IMR-90 (cell line): Measurements from ENCODE around the gene NFYC. TPM values are rescaled to one million over a fixed set of nuclear protein-coding genes. Genes with fewer than 3 reads are reported as not detected.

Source experiments
- microRNA-seq, 2 experiments: library from miRNA; stranded (forward) in 1 of 2; unstranded in 1 of 2; fragments of 10-50 nt in 1 of 2; fragments of <30 nt in 1 of 2; gene quantifications in 1 of 2; microRNA quantifications in 1 of 2; one replicate each; pipeline versions ENCODE3 to v1.1.0; 2013 to 2020; ENCODE audit not compliant: insufficient read depth in 1 of 2, insufficient read length in 1 of 2, unreplicated experiment in 1 of 2
- polyA plus RNA-seq, 3 experiments: library from polyadenylated mRNA; depleted of rRNA; stranded (reverse); fragments of >200 nt; gene quantifications; 2 replicates each; pipeline ENCODE4 v1.2.3, GENCODE V29; 2012; ENCODE audit warnings: low replicate concordance in 1 of 3
- small RNA-seq, 5 experiments: library from RNA; depleted of rRNA; stranded (forward); fragments of <200 nt; gene quantifications; one replicate each; pipeline ENCODE3, GENCODE V24; 2012
- total RNA-seq: library from RNA; depleted of rRNA; stranded (reverse); fragments of >200 nt; gene quantifications from 2 replicates; pipeline ENCODE4 v1.2.3, GENCODE V29; 2012; rRNA removed

The NFYC gene
- total and polyA plus RNA-seq, 2 of the 4 experiments (the other 2 are of a cell fraction), result 45.2 to 62.2 TPM

Small RNA genes within 50 kb of the gene (microRNA-seq; reads per million reads assigned to microRNA genes)
- gene MIR30C1 (ENCODE audit: insufficient read depth in 1 of 2, insufficient read length in 1 of 2, unreplicated experiment in 1 of 2), result 14.5 to 25.2 reads per million in 2 experiments
- gene MIR30E (ENCODE audit: insufficient read depth in 1 of 2, insufficient read length in 1 of 2, unreplicated experiment in 1 of 2), result 4,276 to 19,502 reads per million in 2 experiments
- not detected for gene RN7SL326P (ENCODE audit: insufficient read depth, insufficient read length)

Small RNA genes within 50 kb of the gene (small RNA-seq; reads per million reads assigned to genes)
- 1.3 to 68.4 (median 52.4) reads per million in 5 experiments for gene MIR30C1
- 176 to 22,428 (median 15,834) reads per million in 5 experiments for gene MIR30E
- 0 reads per million in 5 experiments for gene RN7SL326P

Other genes starting within 250 kb of the NFYC start
- 6.8 and 8.1 TPM in 2 replicates for gene ZFP69B, start 241.2 kb upstream of the NFYC start, total RNA-seq
- gene ZFP69B, start 241.2 kb upstream of the NFYC start, polyA plus RNA-seq (2012; rRNA removed), result 2.2 and 3.1 TPM in 2 replicates
- gene ZFP69, start 214.4 kb upstream of the NFYC start, total RNA-seq, result 1.6 and 2.5 TPM in 2 replicates
- 1.2 TPM in 2 replicates for gene ZFP69, start 214.4 kb upstream of the NFYC start, polyA plus RNA-seq (2012; rRNA removed)
- 11.1 and 13.1 TPM in 2 replicates for gene EXO5, start 182.9 kb upstream of the NFYC start, total RNA-seq
- 6.5 and 7.8 TPM in 2 replicates for gene EXO5, start 182.9 kb upstream of the NFYC start, polyA plus RNA-seq (2012; rRNA removed)
- 4.1 and 5.0 TPM in 2 replicates for gene ZNF684, start 160.1 kb upstream of the NFYC start, total RNA-seq
- 1.4 and 1.8 TPM in 2 replicates for gene ZNF684, start 160.1 kb upstream of the NFYC start, polyA plus RNA-seq (2012; rRNA removed)
- gene RIMS3, start 26.0 kb upstream of the NFYC start, total RNA-seq, result 0.28 and 0.36 TPM in 2 replicates
- gene RIMS3, start 26.0 kb upstream of the NFYC start, polyA plus RNA-seq (2012; rRNA removed), result 0.10 and 0.22 TPM in 2 replicates
- not detected in 2 replicates for gene KCNQ4, start 92.1 kb downstream of the NFYC start, total RNA-seq
- gene KCNQ4, start 92.1 kb downstream of the NFYC start, polyA plus RNA-seq (2012; rRNA removed), result 0.07 and 0.09 TPM in 2 replicates
- gene CITED4, start 170.7 kb downstream of the NFYC start, total RNA-seq, result under 0.01 and 0.28 TPM in 2 replicates
- 1.6 and 2.2 TPM in 2 replicates for gene CITED4, start 170.7 kb downstream of the NFYC start, polyA plus RNA-seq (2012; rRNA removed)